ENCODE measurements around the gene EIF2A. TPM values are rescaled to one million over a fixed set of nuclear protein-coding genes. Genes with fewer than 3 reads are reported as not detected.

The EIF2A gene
- polyA plus RNA-seq, 6 donors from 2014 or later: 31.6 to 54.0 (median 42.9) TPM

Other genes starting within 250 kb of the EIF2A start
- gene TSC22D2, start 138.5 kb upstream of the EIF2A start, polyA plus RNA-seq (ENCODE audit: low read depth in 6 of 6): 10 to 100 TPM; 11.0 to 16.4 (median 14.0) TPM
- 100 to 1,000 TPM in 4 of 6 donors, 10 to 100 TPM in 2; 82.5 to 115 (median 106) TPM for gene SERP1, start 291 bp upstream of the EIF2A start, polyA plus RNA-seq (ENCODE audit: low read depth in 6 of 6)
- gene SELENOT, start 56.5 kb downstream of the EIF2A start, polyA plus RNA-seq (ENCODE audit: low read depth in 6 of 6): 100 to 1,000 TPM; 279 to 418 (median 299) TPM
- under 1 TPM in 2 of 6 donors, not detected in 4; 0.58 to 0.88 TPM for gene ERICH6, start 157.1 kb downstream of the EIF2A start, polyA plus RNA-seq (ENCODE audit: low read depth in 6 of 6)
- 100 to 1,000 TPM in 2 of 6 donors, 10 to 100 TPM in 4; 49.7 to 121 (median 78.9) TPM for gene SIAH2, start 216.4 kb downstream of the EIF2A start, polyA plus RNA-seq (ENCODE audit: low read depth in 6 of 6)

Data from naive B cell (primary cell).